Measurements from ENCODE around the gene OARD1.
"Not testable (repeated sequence)": the region's sequence is repeated elsewhere in the genome, so short reads cannot be mapped to it uniquely, and the experiment has no call there.

Gene OARD1, protein sequence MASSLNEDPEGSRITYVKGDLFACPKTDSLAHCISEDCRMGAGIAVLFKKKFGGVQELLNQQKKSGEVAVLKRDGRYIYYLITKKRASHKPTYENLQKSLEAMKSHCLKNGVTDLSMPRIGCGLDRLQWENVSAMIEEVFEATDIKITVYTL

GRCh38 chr6:41071923-41072835, at the start of gene OARD1:
Gene OARD1, minus strand, starts transcription at chr6:41072356. Its CDS starts 722 bp downstream, at chr6:41071634.
- DNase-seq, result peak; percentile 100

DNA sequence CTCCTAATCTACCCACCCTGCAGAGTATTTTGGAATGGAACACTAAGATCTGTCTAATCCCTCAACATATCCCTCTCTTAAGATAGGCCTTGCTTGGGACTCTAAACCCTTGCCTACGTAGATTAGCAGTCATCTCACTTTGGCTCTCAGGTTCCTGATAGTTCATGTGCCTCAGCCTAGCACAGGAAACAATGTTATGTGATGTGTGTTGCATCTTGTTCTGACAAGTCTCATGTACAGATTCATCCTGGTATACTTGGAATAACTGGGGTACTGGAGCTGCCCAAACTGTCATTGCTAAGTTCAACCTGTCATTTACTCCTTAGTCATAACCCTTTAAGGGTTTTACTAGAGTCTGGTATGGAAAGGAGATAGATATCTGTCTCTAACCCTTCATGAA, 47.9 kb upstream of the OARD1 start:
- DNase-seq, result no peak

DNA sequence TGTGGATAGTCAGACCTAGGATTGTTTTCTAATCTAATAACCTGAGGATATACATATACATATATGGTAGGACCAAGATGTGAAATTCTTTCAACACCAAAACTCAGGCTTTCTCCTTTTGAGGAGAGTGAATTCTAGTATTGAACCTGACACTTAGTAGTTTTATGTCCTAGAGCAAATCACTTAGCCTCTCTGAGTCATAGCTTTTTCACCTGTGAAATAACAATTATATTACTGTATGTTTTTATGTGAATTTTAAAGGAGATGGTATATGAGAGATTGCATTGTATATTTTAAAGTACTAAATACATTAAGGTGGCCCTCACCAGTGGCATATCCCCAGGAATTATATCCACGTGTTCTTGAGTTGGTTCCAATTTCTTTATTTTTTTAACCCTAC, 47.4 kb upstream of the OARD1 start:
- no peak for DNase-seq

GRCh38 chr6:41115027-41115426, 42.9 kb upstream of the OARD1 start:
- not testable (repeated sequence) for DNase-seq

GRCh38 chr6:41111017-41111416, 38.9 kb upstream of the OARD1 start:
- no peak for DNase-seq

- no peak for DNase-seq
Observed at GRCh38 chr6:41103847-41104246, 31.7 kb upstream of the OARD1 start.

DNA sequence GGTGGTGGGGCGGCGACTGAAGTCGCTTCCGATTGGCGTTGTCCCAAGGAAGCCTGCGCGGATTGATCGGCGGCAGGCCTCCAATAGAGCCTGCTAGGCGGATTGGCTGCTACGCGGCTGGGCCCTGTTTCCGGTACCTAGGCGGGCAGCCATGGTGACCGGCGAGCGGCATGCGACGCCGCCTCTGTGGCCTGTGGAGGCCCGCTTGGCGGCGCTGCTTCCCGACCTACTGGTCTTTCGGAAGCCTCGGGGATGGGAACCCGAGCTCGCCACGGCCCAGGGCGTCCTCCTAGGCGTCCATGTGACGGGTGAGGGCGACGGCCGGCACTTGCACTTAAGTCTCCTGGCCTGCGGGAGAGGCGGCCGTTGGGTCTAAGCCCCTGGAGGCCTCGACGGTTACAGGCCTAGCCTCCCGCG, 28.7 kb upstream of the OARD1 start:
- no peak for DNase-seq

DNA sequence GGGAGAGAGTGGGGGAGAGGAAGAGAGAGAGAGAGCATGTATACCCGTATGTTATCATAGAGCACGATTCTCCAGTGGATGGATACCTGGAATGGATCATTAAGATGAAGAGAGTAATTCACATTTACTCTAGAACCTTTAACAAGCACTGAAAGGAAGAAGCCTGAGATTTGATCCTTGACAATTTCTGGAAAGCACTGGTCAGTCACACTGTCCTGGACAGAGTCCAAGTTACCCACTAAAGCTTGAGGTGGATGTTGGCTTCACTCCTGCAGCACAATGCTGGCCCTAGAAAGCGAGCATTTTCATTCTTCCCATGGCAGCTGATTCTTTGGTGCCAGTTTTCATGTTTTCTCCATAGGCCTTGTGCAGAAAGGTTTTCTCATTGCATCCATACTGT, 26.2 kb upstream of the OARD1 start:
- DNase-seq, result no peak

DNA sequence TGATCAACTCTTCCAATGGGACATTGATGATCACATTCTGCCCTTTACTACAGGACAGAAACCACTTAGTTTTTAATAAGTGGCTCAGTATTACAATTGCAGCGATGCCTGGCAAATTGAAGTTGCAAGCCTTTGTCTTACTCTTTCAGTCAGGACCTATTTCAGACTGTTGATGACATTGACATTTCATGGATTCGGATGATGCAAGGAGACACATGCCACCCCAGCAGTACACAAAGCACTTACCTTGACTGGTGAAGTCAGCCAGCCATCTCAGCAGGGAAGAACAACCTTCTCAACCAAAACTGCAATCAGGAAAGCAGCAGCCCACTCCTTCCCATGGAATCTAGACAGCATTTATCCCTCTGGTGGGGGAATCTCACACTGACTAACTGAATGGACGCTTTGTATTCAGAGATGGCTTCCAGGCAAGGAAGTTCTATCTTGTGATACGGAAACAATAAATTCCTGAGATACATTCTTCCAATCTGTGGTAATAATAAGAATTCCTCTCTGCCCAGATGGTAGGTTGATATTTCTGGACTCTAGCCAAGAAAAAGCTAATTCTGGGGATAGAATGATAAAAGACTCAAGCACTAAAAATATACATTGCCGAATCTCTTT, 25.4 kb upstream of the OARD1 start:
- DNase-seq, result no peak

GRCh38 chr6:41093729-41094128, 21.6 kb upstream of the OARD1 start:
- no peak for DNase-seq

DNA sequence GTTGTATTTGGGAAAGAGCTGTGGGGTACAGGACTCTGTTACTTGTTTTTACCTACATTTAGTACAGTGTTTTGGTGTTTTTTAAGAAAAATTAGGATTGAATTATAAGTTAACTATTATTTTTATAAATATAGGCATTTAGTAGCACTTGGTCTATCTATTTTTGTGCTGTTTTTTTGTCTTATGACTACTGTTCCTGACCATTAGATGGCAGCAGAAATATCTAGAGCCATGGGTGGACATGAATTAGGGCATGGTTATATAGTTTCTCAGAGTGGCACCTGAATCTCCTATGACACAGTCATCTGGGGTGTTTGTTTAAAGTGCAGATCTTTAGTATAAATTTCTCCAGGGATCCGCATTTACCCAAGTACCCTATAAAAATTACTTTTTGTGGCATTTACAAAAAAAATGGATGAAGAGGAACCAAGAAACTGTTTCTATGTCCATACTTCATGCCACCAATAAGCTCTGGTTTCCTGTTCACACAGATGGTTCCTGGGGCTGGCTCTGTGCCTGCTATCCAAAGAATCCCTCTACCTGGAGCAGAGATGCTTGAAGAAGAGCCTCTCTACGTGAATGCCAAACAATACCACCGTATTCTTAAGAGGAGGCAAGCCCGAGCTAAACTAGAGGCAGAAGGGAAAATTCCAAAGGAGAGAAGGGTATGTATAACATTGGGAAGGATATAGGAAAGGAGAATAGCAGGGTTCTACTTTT, 20.4 kb upstream of the OARD1 start:
- DNase-seq, result peak in 1 of 2 donors; percentile 25

DNA sequence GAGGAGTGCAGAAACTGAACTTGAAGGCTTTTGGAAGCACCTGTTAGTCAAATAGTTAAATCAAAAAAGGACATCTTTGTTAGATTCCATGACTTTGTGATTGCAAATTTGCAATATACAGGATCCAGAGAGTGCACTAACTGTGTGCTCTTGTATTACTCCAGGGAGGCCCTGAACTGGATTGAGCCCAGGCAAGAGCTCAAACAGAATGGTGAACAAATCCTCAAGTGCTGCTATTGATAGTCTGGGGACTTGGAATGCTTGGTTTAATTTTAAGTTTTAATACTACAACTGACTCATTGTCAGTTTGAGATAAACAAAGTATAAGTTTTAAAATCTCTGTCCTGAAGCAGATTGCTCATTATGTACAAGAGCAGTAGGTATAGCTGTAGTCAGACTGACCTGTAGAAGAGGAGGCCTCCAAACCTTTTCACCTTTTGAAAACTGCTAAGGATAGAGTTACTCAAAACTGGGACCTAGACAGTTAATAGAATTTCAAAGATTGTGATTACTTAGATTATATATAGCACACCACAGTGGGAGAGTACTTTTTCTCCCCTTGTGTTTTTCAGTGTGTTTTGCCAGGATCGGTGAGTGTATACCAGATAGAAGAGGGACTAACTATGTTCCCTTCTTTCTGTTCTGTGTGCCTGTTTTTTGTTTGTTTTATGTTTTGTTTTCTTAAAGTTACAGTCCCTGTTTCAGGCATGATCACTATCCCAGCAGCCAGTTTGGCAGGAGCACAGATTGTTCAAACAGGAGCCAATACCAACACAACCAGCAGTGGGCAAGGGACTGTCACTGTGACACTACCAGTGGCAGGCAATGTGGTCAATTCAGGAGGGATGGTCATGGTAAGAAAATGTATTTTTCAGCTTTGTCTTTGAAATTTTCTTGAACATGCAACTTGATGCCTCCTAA, 18.9 kb upstream of the OARD1 start:
- no peak for DNase-seq

- DNase-seq, result no peak
Observed at GRCh38 chr6:41088451-41088850, 16.3 kb upstream of the OARD1 start.

GRCh38 chr6:41085182-41085581, 13.0 kb upstream of the OARD1 start:
- DNase-seq, result no peak

DNA sequence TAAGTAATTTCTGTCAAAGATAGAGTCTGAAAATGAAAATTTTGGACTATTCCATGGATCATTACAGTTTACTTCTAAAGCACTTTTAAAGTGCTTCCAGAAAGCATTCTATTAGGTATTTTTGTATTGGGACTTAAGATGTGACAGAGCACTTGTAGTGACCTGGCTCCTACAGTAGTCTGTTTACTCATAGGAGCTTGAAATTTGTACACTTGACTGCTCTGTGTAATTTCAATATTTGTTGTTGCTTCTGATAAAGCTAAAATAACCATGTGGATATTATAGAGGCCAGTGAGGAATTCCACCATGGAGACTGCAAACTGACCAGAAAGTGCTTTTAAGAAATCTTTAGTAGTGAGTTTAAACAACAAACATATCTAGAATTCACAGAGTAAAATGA, 10.9 kb upstream of the OARD1 start:
- DNase-seq, result no peak

DNA sequence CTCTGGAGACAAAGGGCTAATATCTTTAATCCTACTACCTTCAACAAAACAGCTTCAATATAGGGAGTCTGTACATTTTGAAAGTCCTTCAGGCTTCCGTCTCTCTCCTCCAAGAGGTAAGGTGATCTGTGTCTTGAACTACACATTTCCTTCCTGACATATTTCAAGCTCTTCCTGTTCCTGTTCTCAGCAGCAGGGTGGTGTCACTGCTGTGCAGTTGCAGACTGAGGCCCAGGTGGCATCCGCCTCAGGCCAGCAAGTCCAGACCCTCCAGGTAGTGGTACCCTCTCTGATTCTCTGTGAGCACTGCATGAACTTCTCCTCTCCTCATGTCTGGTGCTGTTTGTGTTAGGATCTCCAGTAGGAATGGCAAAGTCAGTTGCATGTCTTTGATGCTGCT, 8.5 kb upstream of the OARD1 start:
- DNase-seq, result peak; percentile 10 to 53

DNA sequence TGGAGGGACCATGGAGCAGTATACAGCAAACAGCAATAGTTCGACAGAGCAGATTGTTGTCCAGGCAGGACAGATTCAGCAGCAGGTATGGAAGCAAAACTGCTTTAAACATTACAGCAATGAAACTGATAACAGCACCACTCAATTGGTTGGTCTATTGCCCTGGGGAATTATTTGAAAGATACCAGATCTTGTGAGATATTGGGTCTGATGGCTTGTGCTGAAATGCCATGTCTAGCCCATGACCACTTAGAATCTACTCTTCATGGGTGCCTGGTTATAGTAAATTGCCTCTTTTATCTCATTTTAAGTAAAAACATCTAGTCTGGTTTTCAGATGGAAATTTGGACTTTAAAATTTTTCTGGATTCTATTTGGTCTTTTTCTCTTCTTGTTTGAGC, 6.9 kb upstream of the OARD1 start:
- DNase-seq, result no peak

DNA sequence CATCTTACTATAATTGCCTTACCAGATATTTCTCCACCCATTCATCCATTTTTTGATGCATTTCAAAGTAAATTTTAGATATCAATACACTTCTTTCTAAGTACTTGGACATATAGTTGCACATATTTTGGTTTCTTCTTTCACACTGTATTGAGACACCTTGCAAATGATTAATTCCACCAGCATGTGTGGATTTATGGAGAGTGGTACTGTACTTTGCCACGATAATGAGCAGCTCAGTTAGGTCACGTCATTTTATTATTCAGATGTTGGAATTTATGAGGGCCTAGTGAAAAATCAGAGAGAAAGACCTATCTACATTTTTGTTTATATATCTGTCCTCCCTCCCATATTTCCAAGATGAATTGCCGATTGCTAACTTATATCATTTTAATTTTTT, 5.9 kb upstream of the OARD1 start:
- no peak for DNase-seq

DNA sequence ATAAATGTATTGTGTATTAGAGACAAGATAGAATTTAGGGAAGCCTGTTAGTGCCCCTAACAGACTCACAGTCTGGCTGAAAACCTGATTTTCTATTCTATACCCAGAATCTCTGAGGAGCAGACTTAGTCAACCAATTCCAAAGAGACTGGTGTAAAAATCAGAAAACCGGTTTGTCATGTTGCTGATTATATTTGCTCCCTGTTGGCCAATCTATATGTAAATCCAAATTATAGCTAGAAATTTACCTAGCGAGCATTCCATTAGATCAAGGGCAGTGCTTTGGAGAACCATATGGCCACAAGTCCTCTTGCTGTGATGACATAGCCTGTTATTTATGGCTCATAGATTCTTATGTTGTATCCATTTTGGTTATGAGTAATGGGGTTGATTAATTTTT, 5.4 kb upstream of the OARD1 start:
- DNase-seq, result no peak

DNA sequence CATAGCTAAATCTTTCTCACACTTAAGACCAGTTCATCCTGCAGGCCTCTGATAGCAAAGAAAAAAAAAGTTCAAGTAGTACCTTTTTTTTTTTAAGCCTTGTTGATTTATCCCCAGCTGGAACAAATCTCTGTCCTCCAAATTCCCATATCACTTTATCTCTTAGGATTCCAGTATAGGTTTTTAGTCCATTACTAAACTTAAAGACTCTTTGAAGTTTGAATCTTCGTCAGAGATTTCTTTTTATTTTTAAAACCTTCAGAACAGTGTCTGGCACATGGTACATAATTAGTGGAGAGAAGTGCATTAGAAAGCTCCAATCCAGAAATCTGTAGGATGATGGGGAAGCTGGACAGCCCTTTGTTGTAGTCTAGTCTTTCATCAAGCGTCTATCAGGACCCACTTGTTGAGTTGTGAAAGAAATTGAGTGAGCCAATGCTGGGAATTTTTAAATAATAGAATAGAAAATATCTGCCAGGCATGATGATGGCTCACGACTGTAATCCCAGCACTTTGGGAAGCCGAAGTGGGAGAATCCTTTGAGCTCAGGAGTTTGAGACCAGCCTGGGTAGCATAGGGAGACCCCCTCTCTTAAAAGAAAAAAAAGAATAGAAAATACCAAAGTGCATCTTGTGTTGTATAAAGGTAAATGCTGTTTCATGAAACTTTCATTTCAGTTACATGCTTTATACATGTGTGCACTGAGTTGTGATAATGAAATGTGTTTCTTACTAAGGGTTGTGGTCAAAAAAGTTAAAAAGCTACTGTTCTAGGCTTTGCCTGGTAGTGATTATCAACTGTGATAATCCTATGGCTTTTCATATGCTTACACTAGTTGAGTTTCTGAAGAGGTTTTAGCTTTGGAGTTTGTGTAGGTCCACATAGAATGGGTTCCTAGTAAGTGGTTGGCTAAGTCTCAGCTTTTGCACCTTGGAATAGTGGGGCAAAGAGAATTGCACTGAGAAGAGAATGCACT, 3.8 kb upstream of the OARD1 start:
- DNase-seq, result no peak

Data from CD4-positive, alpha-beta T cell treated with Interferon alpha-2 for 1 hour (primary cell).